Fibroblast of lung (primary cell): Measurements from ENCODE around the gene CCDC14. TPM values are rescaled to one million over a fixed set of nuclear protein-coding genes. Genes with fewer than 3 reads are reported as not detected.
A peak's percentile ranks its signal among the peaks of the same experiment; 100 is the strongest.

Source experiments
- DNase-seq, 2 donors: peaks; one replicate each; pipeline versions ENCODE4 v3.0.0 to v3.0.0-alpha.2; 2010; ENCODE audit warnings: low read depth in 2 of 2
- H2AFZ ChIP-seq: 2 replicates; pipeline ENCODE4 v1.5.1; 2012; ENCODE audit warnings: low read length, control low read depth, inconsistent platforms
- H3K27ac ChIP-seq: 2 replicates; pipeline ENCODE4 v1.5.1; 2011; ENCODE audit warnings: low read length, control low read depth; ENCODE audit not compliant: insufficient read depth
- H3K27me3 ChIP-seq: 2 replicates; pipeline ENCODE4 v1.5.1; 2011; ENCODE audit warnings: mild to moderate bottlenecking, low read length; ENCODE audit not compliant: control insufficient read depth, insufficient read depth
- H3K36me3 ChIP-seq: 2 replicates; pipeline ENCODE4 v1.5.1; 2011; ENCODE audit warnings: low read length; ENCODE audit not compliant: control insufficient read depth, insufficient read depth
- H3K4me1 ChIP-seq: 2 replicates; pipeline ENCODE4 v1.5.1; 2011; ENCODE audit warnings: low read length; ENCODE audit not compliant: control insufficient read depth, insufficient read depth; ENCODE audit errors: extremely low read depth
- H3K4me2 ChIP-seq: 2 replicates; pipeline ENCODE4 v1.5.1; 2011; ENCODE audit warnings: low read length, control low read depth; ENCODE audit not compliant: insufficient read depth; ENCODE audit errors: extremely low read depth
- H3K4me3 ChIP-seq, 4 experiments: fragments of 200-600 bp in 1 of 4; sonication (generic) in 1 of 4; replicated peaks in 1 of 4; 2 replicates each; pipeline ENCODE4 v1.5.1; 2011 to 2016; ENCODE audit warnings: low read length in 4 of 4, low read depth in 3 of 4, mild to moderate bottlenecking in 3 of 4, control low read depth in 2 of 4, inconsistent platforms in 1 of 4, mixed read lengths in 1 of 4; ENCODE audit not compliant: insufficient read depth in 1 of 4; ENCODE audit errors: control extremely low read depth in 1 of 4
- H3K79me2 ChIP-seq: 2 replicates; pipeline ENCODE4 v1.5.1; 2012; ENCODE audit warnings: mild to moderate bottlenecking, low read length, inconsistent platforms; ENCODE audit not compliant: control insufficient read depth, insufficient read depth
- H3K9ac ChIP-seq: 2 replicates; pipeline ENCODE4 v1.5.1; 2011; ENCODE audit warnings: mild to moderate bottlenecking, low read length, control low read depth; ENCODE audit not compliant: insufficient read depth
- H3K9me3 ChIP-seq: 2 replicates; pipeline ENCODE4 v1.5.1; 2012; ENCODE audit warnings: low read depth, low read length; ENCODE audit not compliant: control insufficient read depth, insufficient read depth
- H4K20me1 ChIP-seq: 2 replicates; pipeline ENCODE4 v1.5.1; 2011; ENCODE audit warnings: low read length; ENCODE audit not compliant: control insufficient read depth, insufficient read depth; ENCODE audit errors: extremely low read depth
- EZH2 ChIP-seq: IDR thresholded peaks from 2 replicates; pipeline ENCODE4 v1.5.1; 2012; ENCODE audit warnings: low read length, control low read depth, mild to moderate bottlenecking; ENCODE audit errors: missing control alignments
- polyA plus RNA-seq, 2 donors: library from polyadenylated mRNA; depleted of rRNA in 1 of 2; stranded (reverse) in 1 of 2; unstranded in 1 of 2; fragments of >200 nt; gene quantifications; 2 replicates each; pipeline ENCODE4 v1.2.1, GENCODE V29; 2011 to 2012; ENCODE audit warnings: missing spikeins in 1 of 2
- total RNA-seq: library from RNA; depleted of rRNA; stranded (reverse); fragments of >200 nt; gene quantifications from 2 replicates; pipeline ENCODE4 v1.2.1, GENCODE V29; 2014
- TF ChIP-seq, protein P1 (sequence below), 2 donors: IDR thresholded peaks in 1 of 2; conservative IDR thresholded peaks in 1 of 2; 1 replicate in 1 of 2; 2 replicates in 1 of 2; pipeline ENCODE4 v1.5.1; 2011 to 2012; ENCODE audit warnings: low read length in 2 of 2, control low read depth in 1 of 2, inconsistent platforms in 1 of 2, low read depth in 1 of 2, mild to moderate bottlenecking in 1 of 2

The CCDC14 gene
- total and polyA plus RNA-seq, 2 donors (not counting 1 experiment from before 2014, with no cell fraction given), result 35.2 to 94.8 TPM

DNA sequence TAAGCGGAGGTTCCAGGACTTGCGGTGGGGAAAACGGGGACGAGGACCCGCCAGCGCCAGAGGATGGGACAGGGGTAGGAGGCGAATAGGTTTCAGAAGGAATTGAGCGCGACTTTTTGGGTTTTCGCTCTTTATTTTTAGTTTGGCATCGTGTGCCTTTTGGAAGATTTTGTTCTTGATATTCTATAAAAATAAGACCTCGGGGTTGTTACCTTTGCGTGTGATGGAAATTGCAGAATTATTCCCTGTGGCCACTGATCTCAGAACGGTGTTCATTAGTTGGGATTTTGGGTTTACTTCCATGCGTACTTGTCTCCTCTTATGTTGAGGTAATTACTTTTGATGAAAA, 453 bp upstream of the CCDC14 start:
- peaks cover 2% of the 10 kb centered on the region for H3K4me1 ChIP-seq
- no peak for DNase-seq
- H3K27me3 ChIP-seq, result no peaks in the 10 kb centered on the region
- H3K4me3 ChIP-seq, result peak overlapping the region; percentile 62 to 98 (median 78)
- H2AFZ ChIP-seq, result no peak overlapping the region
- no peaks in the 10 kb centered on the region for H3K36me3 ChIP-seq
- H3K9me3 ChIP-seq, result no peaks in the 10 kb centered on the region
- no peaks in the 10 kb centered on the region for H4K20me1 ChIP-seq
- peak overlapping the region; percentile 76 for H3K9ac ChIP-seq
- H3K79me2 ChIP-seq, result peaks cover 28% of the 10 kb centered on the region
- no peak for TF ChIP-seq EZH2
- TF ChIP-seq, protein P1, sequence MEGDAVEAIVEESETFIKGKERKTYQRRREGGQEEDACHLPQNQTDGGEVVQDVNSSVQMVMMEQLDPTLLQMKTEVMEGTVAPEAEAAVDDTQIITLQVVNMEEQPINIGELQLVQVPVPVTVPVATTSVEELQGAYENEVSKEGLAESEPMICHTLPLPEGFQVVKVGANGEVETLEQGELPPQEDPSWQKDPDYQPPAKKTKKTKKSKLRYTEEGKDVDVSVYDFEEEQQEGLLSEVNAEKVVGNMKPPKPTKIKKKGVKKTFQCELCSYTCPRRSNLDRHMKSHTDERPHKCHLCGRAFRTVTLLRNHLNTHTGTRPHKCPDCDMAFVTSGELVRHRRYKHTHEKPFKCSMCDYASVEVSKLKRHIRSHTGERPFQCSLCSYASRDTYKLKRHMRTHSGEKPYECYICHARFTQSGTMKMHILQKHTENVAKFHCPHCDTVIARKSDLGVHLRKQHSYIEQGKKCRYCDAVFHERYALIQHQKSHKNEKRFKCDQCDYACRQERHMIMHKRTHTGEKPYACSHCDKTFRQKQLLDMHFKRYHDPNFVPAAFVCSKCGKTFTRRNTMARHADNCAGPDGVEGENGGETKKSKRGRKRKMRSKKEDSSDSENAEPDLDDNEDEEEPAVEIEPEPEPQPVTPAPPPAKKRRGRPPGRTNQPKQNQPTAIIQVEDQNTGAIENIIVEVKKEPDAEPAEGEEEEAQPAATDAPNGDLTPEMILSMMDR (conservative IDR thresholded peaks at IDR 0.05 in 1 of 2, IDR thresholded peaks at IDR 0.05 in 1 of 2; ENCODE audit: low read depth in 1 of 2, low read length in 2 of 2), result no peak
- no peak overlapping the region for H3K27ac ChIP-seq
- H3K4me2 ChIP-seq, result peak overlapping the region; percentile 78

DNA sequence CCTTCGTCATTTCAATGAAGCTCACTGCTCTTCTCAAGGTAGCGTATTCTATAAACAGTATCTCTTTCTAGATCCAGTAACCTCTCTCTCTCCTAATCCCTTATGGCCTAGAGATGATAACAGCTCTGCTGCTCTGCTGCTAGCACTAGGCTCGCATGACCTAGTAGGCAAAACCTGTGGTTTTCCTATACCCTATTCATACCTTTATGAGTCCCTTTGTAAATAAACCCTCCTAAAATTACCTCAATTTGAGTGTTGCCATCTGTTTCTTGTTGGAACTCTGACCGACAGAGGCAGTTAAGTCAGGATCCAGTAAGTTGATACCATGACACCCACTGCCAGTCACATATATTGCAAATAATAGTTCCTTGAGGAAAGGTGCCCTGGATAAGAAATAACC, 7.3 kb downstream of the CCDC14 start:
- no peak overlapping the region for H2AFZ ChIP-seq
- TF ChIP-seq, protein P1 (conservative IDR thresholded peaks at IDR 0.05 in 1 of 2, IDR thresholded peaks at IDR 0.05 in 1 of 2; ENCODE audit: low read depth in 1 of 2, low read length in 2 of 2), result no peak
- TF ChIP-seq EZH2, result no peak
- H3K36me3 ChIP-seq, result peaks cover 8% of the 10 kb centered on the region
- H3K79me2 ChIP-seq, result peaks cover 12% of the 10 kb centered on the region
- no peaks in the 10 kb centered on the region for H3K27me3 ChIP-seq
- no peak overlapping the region for H3K27ac ChIP-seq
- H3K4me3 ChIP-seq, result no peak overlapping the region
- DNase-seq, result no peak
- no peak overlapping the region for H3K4me2 ChIP-seq
- H4K20me1 ChIP-seq, result no peaks in the 10 kb centered on the region
- peaks cover 2% of the 10 kb centered on the region for H3K4me1 ChIP-seq
- H3K9ac ChIP-seq, result no peak overlapping the region
- no peaks in the 10 kb centered on the region for H3K9me3 ChIP-seq

DNA sequence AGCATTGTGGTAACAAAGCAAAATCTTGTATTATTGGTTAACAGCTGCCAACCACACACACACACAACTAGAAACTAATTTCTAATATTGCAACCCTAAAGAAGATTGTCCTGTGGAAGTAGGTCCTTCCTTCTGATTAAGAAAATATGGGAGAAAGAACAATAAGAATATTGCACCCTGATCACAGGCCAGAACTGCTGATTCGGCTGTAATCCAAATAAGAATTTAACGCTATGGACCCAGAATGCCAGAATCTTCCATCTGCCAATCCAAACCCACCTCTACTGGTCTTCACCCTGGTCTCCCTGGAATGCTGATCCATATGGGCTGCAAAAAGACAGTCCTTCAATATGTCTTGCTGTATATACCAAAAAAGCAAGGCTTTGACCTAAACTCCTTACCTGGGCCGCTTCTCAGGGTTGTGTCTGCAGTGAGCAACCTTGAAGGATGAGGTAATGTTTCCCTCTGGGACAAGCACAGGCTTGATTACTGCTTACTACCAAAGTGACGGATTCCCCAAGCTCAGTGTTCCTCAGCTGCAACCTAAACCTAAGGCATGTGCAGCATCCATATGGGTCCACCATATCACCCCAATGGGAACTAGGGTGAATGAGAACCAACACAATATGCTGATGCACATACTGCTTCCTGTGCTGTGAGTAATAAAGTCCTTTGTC, 8.0 kb downstream of the CCDC14 start:
- Histone ChIP-seq H3K4me2 (no peak overlapping the region), H3K4me3 (no peak overlapping the region), H3K79me2 (peaks cover 5% of the 10 kb centered on the region), H3K9me3 (no peaks in the 10 kb centered on the region), H4K20me1 (no peaks in the 10 kb centered on the region), H2AFZ (no peak overlapping the region), H3K27ac (no peak overlapping the region), H3K4me1 (peaks cover 2% of the 10 kb centered on the region), H3K9ac (no peak overlapping the region), H3K27me3 (no peaks in the 10 kb centered on the region), H3K36me3 (peaks cover 8% of the 10 kb centered on the region)
- no peak for DNase-seq
- no peak for TF ChIP-seq EZH2
- TF ChIP-seq, protein P1 (conservative IDR thresholded peaks at IDR 0.05 in 1 of 2, IDR thresholded peaks at IDR 0.05 in 1 of 2; ENCODE audit: low read depth in 1 of 2, low read length in 2 of 2), result no peak
